Glutamatergic neuron (in vitro differentiated cells): ENCODE results near the gene PDE7B. TPM values are rescaled to one million over a fixed set of nuclear protein-coding genes. Genes with fewer than 3 reads are reported as not detected.

Source experiments
- DNase-seq: peaks from one replicate; pipeline ENCODE4 v3.0.0; 2022
- H3K27ac Mint-ChIP-seq: one replicate; pipeline ENCODE4 v1.8.0; 2020; ENCODE audit warnings: mild to moderate bottlenecking, mixed read lengths, inconsistent platforms; ENCODE audit not compliant: unreplicated experiment
- H3K27me3 Mint-ChIP-seq: one replicate; pipeline ENCODE4 v1.8.0; 2020; ENCODE audit warnings: mild to moderate bottlenecking, moderate library complexity, mixed read lengths, inconsistent platforms; ENCODE audit not compliant: unreplicated experiment
- H3K36me3 Mint-ChIP-seq: one replicate; pipeline ENCODE4 v1.8.0; 2020; ENCODE audit warnings: mild to moderate bottlenecking, mixed read lengths, inconsistent platforms; ENCODE audit not compliant: unreplicated experiment
- H3K4me1 Mint-ChIP-seq: one replicate; pipeline ENCODE4 v1.8.0; 2020; ENCODE audit warnings: mild to moderate bottlenecking, low read depth, mixed read lengths, inconsistent platforms; ENCODE audit not compliant: unreplicated experiment
- H3K4me3 Mint-ChIP-seq: one replicate; pipeline ENCODE4 v1.8.0; 2020; ENCODE audit warnings: mild to moderate bottlenecking, mixed read lengths, inconsistent platforms; ENCODE audit not compliant: unreplicated experiment
- H3K9me3 Mint-ChIP-seq: one replicate; pipeline ENCODE4 v1.8.0; 2020; ENCODE audit warnings: mild to moderate bottlenecking, moderate library complexity, mixed read lengths, inconsistent platforms; ENCODE audit not compliant: unreplicated experiment
- CTCF ChIP-seq: fragments of 200-600 bp; sonication (generic); IDR thresholded peaks from one replicate; pipeline ENCODE4 v1.5.0; 2021; ENCODE audit not compliant: partially characterized antibody, unreplicated experiment
- total RNA-seq: library from RNA; stranded (reverse); fragmentation: NEBNext Ultra II Directional; extraction: Animal tissue kit (Norgen Biotek cat#: 25700); gene quantifications from one replicate; pipeline ENCODE4 v1.2.1, GENCODE V29; 2021; ENCODE audit not compliant: unreplicated experiment

PDE7B gene
- total RNA-seq, 1 donor from 2014 or later = not detected

- Mint-ChIP-seq H3K27me3 (no peaks in the 10 kb centered on the region), H3K27ac (no peak overlapping the region), H3K9me3 (no peaks in the 10 kb centered on the region), H3K4me3 (no peak overlapping the region), H3K36me3 (no peaks in the 10 kb centered on the region), H3K4me1 (no peaks in the 10 kb centered on the region)
- no peak for TF ChIP-seq CTCF
- no peak for DNase-seq
These were observed 12.4 kb upstream of the PDE7B start for GRCh38 chr6:135839121-135839520.

GRCh38 chr6:135842618-135843392, 8.7 kb upstream of the PDE7B start:
- no peak for TF ChIP-seq CTCF
- Mint-ChIP-seq H3K9me3 (no peaks in the 10 kb centered on the region), H3K4me1 (no peaks in the 10 kb centered on the region), H3K36me3 (no peaks in the 10 kb centered on the region), H3K27ac (no peak overlapping the region), H3K4me3 (no peak overlapping the region), H3K27me3 (no peaks in the 10 kb centered on the region)
- DNase-seq = no peak

- Mint-ChIP-seq H3K27ac (no peak overlapping the region), H3K36me3 (no peaks in the 10 kb centered on the region), H3K4me1 (peaks cover 2% of the 10 kb centered on the region), H3K4me3 (no peak overlapping the region), H3K27me3 (no peaks in the 10 kb centered on the region), H3K9me3 (no peaks in the 10 kb centered on the region)
- no peak for DNase-seq
- TF ChIP-seq CTCF = no peak
These were observed 619 bp upstream of the PDE7B start for GRCh38 chr6:135850882-135851281.

- Mint-ChIP-seq H3K27me3 (no peaks in the 10 kb centered on the region), H3K4me3 (no peak overlapping the region)
- no peak for TF ChIP-seq CTCF
These were observed 1.2 kb downstream of the PDE7B start for GRCh38 chr6:135852746-135853145.

GRCh38 chr6:135853227-135853626, 1.7 kb downstream of the PDE7B start:
- TF ChIP-seq CTCF = no peak
- no peak for DNase-seq
- H3K4me3 Mint-ChIP-seq = no peak overlapping the region
- H3K27me3 Mint-ChIP-seq = no peaks in the 10 kb centered on the region
- no peaks in the 10 kb centered on the region for H3K36me3 Mint-ChIP-seq
- H3K4me1 Mint-ChIP-seq = peaks cover 2% of the 10 kb centered on the region
- H3K27ac Mint-ChIP-seq = no peak overlapping the region
- no peaks in the 10 kb centered on the region for H3K9me3 Mint-ChIP-seq

More at GRCh38 chr6:135852746-135853145, 1.2 kb downstream of the PDE7B start:
- H3K36me3 Mint-ChIP-seq = no peaks in the 10 kb centered on the region
- H3K4me1 Mint-ChIP-seq = peaks cover 2% of the 10 kb centered on the region
- no peak for DNase-seq
- no peaks in the 10 kb centered on the region for H3K9me3 Mint-ChIP-seq
- no peak overlapping the region for H3K27ac Mint-ChIP-seq
